ENCODE measurements around the gene GMDS. TPM values are rescaled to one million over a fixed set of nuclear protein-coding genes. Genes with fewer than 3 reads are reported as not detected.

The GMDS gene
- polyA plus RNA-seq, 1 of the 3 experiments (the other 2 are of a cell fraction), result 12.3 TPM

- H3F3A ChIP-seq (replicated peaks; ENCODE audit: insufficient read depth), result no peaks in the 10 kb centered on the region
- no peaks in the 10 kb centered on the region for H3K27me3 ChIP-seq (ENCODE audit: insufficient read depth)
- H3K9ac ChIP-seq, result no peak overlapping the region
- ChIA-PET CTCF (interaction anchor here (0.7 to 1.2 kb wide), 6 partner anchors 10 to 1126 kb away, joined by 3 to 4 read pairs (median 3); no protein-coding TSS in a partner anchor), POLR2A (no interaction called here)
- H3K36me3 ChIP-seq (replicated peaks in 1 of 2; ENCODE audit: control insufficient read depth in 1 of 2, insufficient read depth in 2 of 2, low read length in 1 of 2), result no peaks in the 10 kb centered on the region
- no peak for DNase-seq
- no peak for TF ChIP-seq RCOR1 (IDR thresholded peaks at IDR 0.05; ENCODE audit: low read length)
- no peak for TF ChIP-seq FOXM1 (IDR thresholded peaks at IDR 0.05; ENCODE audit: low read depth)
- TF ChIP-seq ELF1 (IDR thresholded peaks at IDR 0.05), result no peak
- TF ChIP-seq RFX5 (IDR thresholded peaks at IDR 0.05; ENCODE audit: low read length), result no peak
- no peak for TF ChIP-seq NRF1 (IDR thresholded peaks at IDR 0.05; ENCODE audit: low read depth, low read length)
- 91% methylated on average over 3 of the region's 3 CpGs for WGBS (ENCODE audit: low lambda C conversion rate)
- no peaks in the 10 kb centered on the region for H4K20me1 ChIP-seq (ENCODE audit: insufficient read depth)
- H3K4me3 ChIP-seq (ENCODE audit: low read depth in 2 of 2, low read length in 1 of 2), result no peak overlapping the region
- no peak overlapping the region; a peak in 1 of 4 replicates for H3K27ac ChIP-seq (ENCODE audit: low read depth in 2 of 2, low read length in 1 of 2)
- no peaks in the 10 kb centered on the region for H3K9me2 ChIP-seq
- no peaks in the 10 kb centered on the region for H3K79me2 ChIP-seq (ENCODE audit: insufficient read depth)
- peaks cover 0 to 24% of the 10 kb centered on the region in 2 experiments; a peak in 2 of 4 replicates for H3K4me1 ChIP-seq (ENCODE audit: control insufficient read depth in 1 of 2, insufficient read depth in 2 of 2, low read depth in 1 of 2, low read length in 1 of 2)
- no peaks in the 10 kb centered on the region for H3K9me3 ChIP-seq
- H3K4me2 ChIP-seq, result no peak overlapping the region
- no peak overlapping the region for H2AFZ ChIP-seq (ENCODE audit: low read depth)
Measured at GRCh38 chr6:1719922-1720321, 525.5 kb downstream of the GMDS start.

- WGBS (ENCODE audit: low lambda C conversion rate), result 95% methylated on average over 5 of the region's 5 CpGs
- no peak for DNase-seq
Measured at GRCh38 chr6:1716868-1717267, 528.5 kb downstream of the GMDS start.

GRCh38 chr6:1716396-1716795 is 529.0 kb downstream of the GMDS start:
- ChIA-PET POLR2A (no interaction called here), CTCF (no interaction called here)
- no peak for DNase-seq
- Histone ChIP-seq H4K20me1 (ENCODE audit: insufficient read depth) (no peaks in the 10 kb centered on the region), H3K36me3 (replicated peaks in 1 of 2; ENCODE audit: control insufficient read depth in 1 of 2, insufficient read depth in 2 of 2, low read length in 1 of 2) (no peaks in the 10 kb centered on the region), H3K4me3 (ENCODE audit: low read depth in 2 of 2, low read length in 1 of 2) (no peak overlapping the region), H3K9ac (no peak overlapping the region), H3K9me3 (no peaks in the 10 kb centered on the region), H3K4me1 (ENCODE audit: control insufficient read depth in 1 of 2, insufficient read depth in 2 of 2, low read depth in 1 of 2, low read length in 1 of 2) (peaks cover 0 to 15% of the 10 kb centered on the region in 2 experiments; a peak in 2 of 4 replicates), H3K27me3 (ENCODE audit: insufficient read depth) (no peaks in the 10 kb centered on the region), H2AFZ (ENCODE audit: low read depth) (no peak overlapping the region), H3K9me2 (no peaks in the 10 kb centered on the region), H3K4me2 (no peak overlapping the region), H3F3A (replicated peaks; ENCODE audit: insufficient read depth) (no peaks in the 10 kb centered on the region), H3K79me2 (ENCODE audit: insufficient read depth) (no peaks in the 10 kb centered on the region), H3K27ac (ENCODE audit: low read depth in 2 of 2, low read length in 1 of 2) (no peak overlapping the region)
- WGBS (ENCODE audit: low lambda C conversion rate), result 80% methylated on average over 5 of the region's 5 CpGs
- TF ChIP-seq MAX (IDR thresholded peaks at IDR 0.05; ENCODE audit: low read depth) (no peak), FOSL2 (IDR thresholded peaks at IDR 0.05; ENCODE audit: borderline replicate concordance, low read depth) (no peak), JUND (IDR thresholded peaks at IDR 0.05) (no peak), FOXM1 (IDR thresholded peaks at IDR 0.05; ENCODE audit: low read depth) (no peak), CHD2 (IDR thresholded peaks at IDR 0.05; ENCODE audit: low read length, partially characterized antibody) (no peak), CTCF (IDR thresholded peaks at IDR 0.05) (no peak), RXRA (IDR thresholded peaks at IDR 0.05; ENCODE audit: borderline replicate concordance, low read depth) (no peak), YY1 (IDR thresholded peaks at IDR 0.05; ENCODE audit: low read depth) (no peak), SIN3A (IDR thresholded peaks at IDR 0.05; ENCODE audit: borderline replicate concordance, low read depth, low read length) (no peak), RCOR1 (IDR thresholded peaks at IDR 0.05; ENCODE audit: low read length) (no peak), MXI1 (IDR thresholded peaks at IDR 0.05; ENCODE audit: low read depth, low read length) (no peak), RFX5 (IDR thresholded peaks at IDR 0.05; ENCODE audit: low read length) (no peak), GABPA (IDR thresholded peaks at IDR 0.05; ENCODE audit: low read depth) (no peak), REST (IDR thresholded peaks at IDR 0.05; ENCODE audit: low read depth, low read length) (no peak), ELF1 (IDR thresholded peaks at IDR 0.05) (no peak), SMC3 (IDR thresholded peaks at IDR 0.05; ENCODE audit: low read depth, low read length) (no peak)

More at GRCh38 chr6:1716868-1717267, 528.5 kb downstream of the GMDS start:
- H3K79me2 ChIP-seq (ENCODE audit: insufficient read depth), result no peaks in the 10 kb centered on the region
- H3K9me2 ChIP-seq, result no peaks in the 10 kb centered on the region
- no peak overlapping the region for H3K4me3 ChIP-seq (ENCODE audit: low read depth in 2 of 2, low read length in 1 of 2)
- no peak overlapping the region for H2AFZ ChIP-seq (ENCODE audit: low read depth)
- H3K36me3 ChIP-seq (replicated peaks in 1 of 2; ENCODE audit: control insufficient read depth in 1 of 2, insufficient read depth in 2 of 2, low read length in 1 of 2), result no peaks in the 10 kb centered on the region
- H3K9ac ChIP-seq, result no peak overlapping the region
- ChIA-PET POLR2A (no interaction called here), CTCF (interaction anchor here (1.0 kb wide), 1 partner anchor 388 kb away, joined by 3 read pairs; no protein-coding TSS in a partner anchor)
- H3K4me1 ChIP-seq (ENCODE audit: control insufficient read depth in 1 of 2, insufficient read depth in 2 of 2, low read depth in 1 of 2, low read length in 1 of 2), result peaks cover 0 to 17% of the 10 kb centered on the region in 2 experiments; a peak in 2 of 4 replicates
- H4K20me1 ChIP-seq (ENCODE audit: insufficient read depth), result no peaks in the 10 kb centered on the region
- H3K9me3 ChIP-seq, result no peaks in the 10 kb centered on the region
- no peaks in the 10 kb centered on the region for H3K27me3 ChIP-seq (ENCODE audit: insufficient read depth)
- H3K27ac ChIP-seq (ENCODE audit: low read depth in 2 of 2, low read length in 1 of 2), result no peak overlapping the region
- TF ChIP-seq TAF1 (IDR thresholded peaks at IDR 0.05; ENCODE audit: borderline replicate concordance, low read depth, low read length) (no peak), NRF1 (IDR thresholded peaks at IDR 0.05; ENCODE audit: low read depth, low read length) (no peak), TEAD4 (IDR thresholded peaks at IDR 0.05; ENCODE audit: borderline replicate concordance, insufficient read depth) (no peak), FOXM1 (IDR thresholded peaks at IDR 0.05; ENCODE audit: low read depth) (no peak)
- no peak overlapping the region for H3K4me2 ChIP-seq
- H3F3A ChIP-seq (replicated peaks; ENCODE audit: insufficient read depth), result no peaks in the 10 kb centered on the region

All from SK-N-SH (cell line).